Measurements from ENCODE around the gene RPUSD1.

RPUSD1 gene

DNA sequence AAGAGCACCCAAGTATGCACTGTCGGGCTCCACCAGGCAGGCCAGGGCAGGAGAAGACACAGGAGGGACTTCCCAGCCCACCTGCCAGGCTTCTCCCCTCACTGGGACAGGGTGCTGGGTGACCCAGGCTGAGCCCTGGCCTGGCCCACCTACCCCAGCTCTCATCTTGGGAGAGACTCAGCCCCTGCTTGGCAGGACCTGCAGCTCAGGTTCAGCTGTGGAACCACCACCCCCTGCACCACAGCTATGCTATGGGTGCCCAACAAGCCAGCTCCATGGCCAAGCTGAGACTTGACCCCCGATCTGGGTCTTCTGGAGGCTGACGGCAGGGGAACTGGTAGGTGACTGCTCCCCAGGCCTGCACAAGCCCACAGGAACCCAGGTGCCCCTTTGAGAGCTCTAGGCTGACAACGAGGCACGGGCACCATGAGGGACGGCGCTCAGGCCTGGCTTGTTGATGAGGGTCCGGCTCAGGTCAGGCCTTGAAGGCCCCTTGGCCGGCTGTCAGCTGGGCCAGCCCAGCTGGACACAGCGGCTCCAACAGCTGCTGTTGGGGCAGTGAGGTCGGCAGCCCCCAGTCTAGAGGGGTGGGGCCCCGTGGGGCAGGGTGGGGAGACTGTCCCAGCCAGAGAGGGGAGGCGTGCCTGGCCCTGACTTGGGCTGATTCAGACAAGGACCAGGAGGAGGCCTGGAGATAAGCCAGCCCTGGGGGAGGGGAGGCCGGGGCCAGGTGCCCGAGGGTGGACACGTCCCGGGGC is 4.6 kb downstream of the RPUSD1 start:
- in situ Hi-C loops (cut with MboI; ENCODE audit: low pct_unique_long_range_greater_than_20kb, low sequenced_read_pairs, unreplicated experiment), result no loop called here
- TF ChIP-seq, protein P1, sequence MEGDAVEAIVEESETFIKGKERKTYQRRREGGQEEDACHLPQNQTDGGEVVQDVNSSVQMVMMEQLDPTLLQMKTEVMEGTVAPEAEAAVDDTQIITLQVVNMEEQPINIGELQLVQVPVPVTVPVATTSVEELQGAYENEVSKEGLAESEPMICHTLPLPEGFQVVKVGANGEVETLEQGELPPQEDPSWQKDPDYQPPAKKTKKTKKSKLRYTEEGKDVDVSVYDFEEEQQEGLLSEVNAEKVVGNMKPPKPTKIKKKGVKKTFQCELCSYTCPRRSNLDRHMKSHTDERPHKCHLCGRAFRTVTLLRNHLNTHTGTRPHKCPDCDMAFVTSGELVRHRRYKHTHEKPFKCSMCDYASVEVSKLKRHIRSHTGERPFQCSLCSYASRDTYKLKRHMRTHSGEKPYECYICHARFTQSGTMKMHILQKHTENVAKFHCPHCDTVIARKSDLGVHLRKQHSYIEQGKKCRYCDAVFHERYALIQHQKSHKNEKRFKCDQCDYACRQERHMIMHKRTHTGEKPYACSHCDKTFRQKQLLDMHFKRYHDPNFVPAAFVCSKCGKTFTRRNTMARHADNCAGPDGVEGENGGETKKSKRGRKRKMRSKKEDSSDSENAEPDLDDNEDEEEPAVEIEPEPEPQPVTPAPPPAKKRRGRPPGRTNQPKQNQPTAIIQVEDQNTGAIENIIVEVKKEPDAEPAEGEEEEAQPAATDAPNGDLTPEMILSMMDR (IDR thresholded peaks at IDR 0.05; ENCODE audit: extremely low read depth, insufficient read depth, missing control alignments), result no peak
- no peak for DNase-seq (ENCODE audit: low spot score)

- in situ Hi-C loops (cut with MboI; ENCODE audit: low pct_unique_long_range_greater_than_20kb, low sequenced_read_pairs, unreplicated experiment), result no loop called here
- TF ChIP-seq, protein P1 (IDR thresholded peaks at IDR 0.05; ENCODE audit: extremely low read depth, insufficient read depth, missing control alignments), result no peak
- DNase-seq (ENCODE audit: low spot score), result no peak
Measured at GRCh38 chr16:782766-783403, 5.3 kb downstream of the RPUSD1 start.

DNA sequence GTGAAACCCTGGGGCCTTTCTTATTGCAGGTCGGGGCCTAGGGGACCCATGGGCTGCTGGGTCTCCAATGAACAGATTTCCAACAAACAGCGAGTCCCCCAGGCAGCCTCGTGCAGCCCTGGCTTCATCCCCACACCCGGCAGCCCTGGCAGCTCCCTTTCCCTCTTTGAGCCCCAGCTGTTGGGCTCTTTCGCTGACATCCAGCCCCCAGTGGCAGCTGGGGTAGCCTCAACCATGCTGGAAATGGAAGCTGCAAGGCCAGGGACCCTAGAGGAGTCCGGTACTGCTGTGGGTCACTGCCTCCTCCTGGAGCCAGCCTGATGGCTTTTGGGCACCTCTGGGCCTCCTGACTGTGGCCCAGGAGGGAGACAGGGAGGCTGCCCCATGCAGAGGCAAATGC is 5.9 kb downstream of the RPUSD1 start:
- TF ChIP-seq, protein P1 (IDR thresholded peaks at IDR 0.05; ENCODE audit: extremely low read depth, insufficient read depth, missing control alignments), result no peak
- no peak for DNase-seq (ENCODE audit: low spot score)
- in situ Hi-C loops (cut with MboI; ENCODE audit: low pct_unique_long_range_greater_than_20kb, low sequenced_read_pairs, unreplicated experiment), result no loop called here

DNA sequence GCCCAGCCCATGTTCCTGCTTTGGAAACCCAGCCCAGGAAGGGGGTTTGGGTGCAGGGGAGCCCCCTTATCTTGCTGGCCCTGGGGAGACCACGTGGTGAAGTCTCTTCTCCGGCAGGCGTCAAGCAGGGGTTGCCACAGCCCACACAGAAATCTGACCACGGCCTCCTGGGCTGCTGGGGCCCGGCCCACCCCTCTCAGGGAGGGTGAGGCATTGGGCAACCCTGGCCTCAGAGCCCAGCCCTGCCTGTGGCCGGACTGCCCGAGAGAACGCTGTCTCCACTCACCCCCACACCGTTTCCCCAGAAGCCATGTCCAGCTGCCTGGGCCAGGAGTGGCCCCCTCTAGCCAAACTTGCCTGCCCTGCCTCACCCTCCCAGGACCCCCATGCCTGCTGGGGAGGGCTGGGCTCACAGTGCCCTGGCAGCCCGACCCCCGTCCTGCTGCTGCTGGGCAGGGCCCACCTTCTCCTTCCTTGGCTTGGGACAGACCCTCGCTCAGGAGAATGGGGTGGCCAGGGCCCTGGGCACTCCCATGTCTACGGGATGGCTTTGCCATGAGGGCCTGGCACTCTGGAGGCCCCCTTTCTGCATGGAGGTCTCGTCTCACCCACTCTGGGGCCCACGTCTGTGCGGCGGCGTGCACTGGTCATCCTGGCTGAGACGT is 6.7 kb downstream of the RPUSD1 start:
- in situ Hi-C loops (cut with MboI; ENCODE audit: low pct_unique_long_range_greater_than_20kb, low sequenced_read_pairs, unreplicated experiment), result no loop called here
- TF ChIP-seq, protein P1 (IDR thresholded peaks at IDR 0.05; ENCODE audit: extremely low read depth, insufficient read depth, missing control alignments), result no peak

DNA sequence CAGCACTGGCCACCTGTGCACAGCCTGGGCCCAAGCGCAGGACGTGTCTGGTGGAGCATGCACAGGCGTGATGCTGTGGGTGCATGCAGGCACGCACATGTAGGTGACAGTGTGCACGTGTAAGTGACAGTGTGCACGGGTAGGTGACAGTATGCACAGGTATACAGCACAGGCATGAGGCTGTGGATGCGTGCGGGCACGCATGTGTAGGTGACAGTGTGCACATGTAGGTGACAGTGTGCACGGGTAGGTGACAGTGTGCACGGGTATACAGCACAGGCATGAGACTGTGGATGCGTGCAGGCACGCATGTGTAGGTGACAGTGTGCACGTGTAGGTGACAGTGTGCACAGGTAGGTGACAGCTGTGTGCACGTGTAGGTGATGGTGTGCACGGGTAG is 7.9 kb downstream of the RPUSD1 start:
- DNase-seq (ENCODE audit: low spot score), result no peak
- in situ Hi-C loops (cut with MboI; ENCODE audit: low pct_unique_long_range_greater_than_20kb, low sequenced_read_pairs, unreplicated experiment), result no loop called here
- TF ChIP-seq, protein P1 (IDR thresholded peaks at IDR 0.05; ENCODE audit: extremely low read depth, insufficient read depth, missing control alignments), result no peak

More for the DNA sequence above, 6.7 kb downstream of the RPUSD1 start:
- no peak for DNase-seq (ENCODE audit: low spot score)

- TF ChIP-seq, protein P1 (IDR thresholded peaks at IDR 0.05; ENCODE audit: extremely low read depth, insufficient read depth, missing control alignments), result no peak
- no peak for DNase-seq (ENCODE audit: low spot score)
- in situ Hi-C loops (cut with MboI; ENCODE audit: low pct_unique_long_range_greater_than_20kb, low sequenced_read_pairs, unreplicated experiment), result no loop called here
Measured at GRCh38 chr16:779561-779960, 8.6 kb downstream of the RPUSD1 start.

All from GM13977 (cell line).